IPS-NIHi7 (cell line): ENCODE results near the gene RTL10.

Source experiments
- DNase-seq: peaks from one replicate; pipeline ENCODE4 v3.0.0; 2012; ENCODE audit warnings: mixed read lengths; ENCODE audit errors: extremely low spot score

RTL10 gene

DNA sequence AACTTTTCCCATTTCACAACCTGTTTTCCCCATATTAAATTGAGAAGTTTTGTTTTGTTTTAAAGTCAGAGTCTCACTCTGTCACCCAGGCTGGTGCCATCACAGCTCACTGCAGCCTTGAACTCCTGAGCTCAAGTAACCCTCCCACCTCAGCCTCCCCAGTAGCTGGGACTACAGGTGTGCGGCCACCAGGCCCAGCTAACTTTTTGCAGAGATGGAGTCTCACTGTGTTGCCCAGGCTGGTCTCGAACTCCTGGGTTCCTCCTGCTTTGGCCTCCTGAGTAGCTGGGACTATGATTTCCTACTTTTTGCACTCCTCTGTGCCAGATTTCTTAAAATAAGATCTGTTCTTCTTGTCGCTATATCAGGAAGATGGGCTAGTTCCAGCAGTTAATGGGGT lies 44.9 kb downstream of the RTL10 start:
- no peak for DNase-seq

DNA sequence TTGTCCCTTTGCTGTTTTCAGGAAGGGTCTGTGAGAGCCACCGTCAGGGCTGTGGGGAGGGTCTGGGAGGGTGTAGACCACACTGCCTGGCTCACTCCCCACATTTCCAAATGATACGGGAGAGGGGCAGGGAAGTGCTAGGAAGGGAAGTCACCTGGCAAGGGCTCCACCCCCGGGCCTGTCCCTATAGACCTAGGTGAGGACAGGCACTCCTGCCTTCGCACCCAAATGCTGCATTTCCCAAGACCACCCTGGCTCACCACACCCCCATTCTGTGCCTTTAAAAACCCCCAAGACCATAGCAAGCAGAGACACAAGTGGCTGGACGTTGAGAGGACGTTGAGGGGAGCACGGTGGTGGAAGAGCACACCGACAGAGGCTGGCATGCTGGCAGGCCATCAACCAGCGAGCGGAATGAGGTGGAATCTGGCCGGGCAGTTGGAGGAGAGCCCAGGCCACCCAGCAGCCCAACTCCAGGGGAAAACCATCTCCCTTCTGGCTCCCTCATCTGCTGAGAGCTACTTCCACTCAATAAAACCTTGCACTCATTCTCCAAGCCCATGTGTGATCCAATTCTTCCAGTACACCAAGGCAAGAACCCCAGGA lies 45.7 kb downstream of the RTL10 start:
- DNase-seq = no peak

DNA sequence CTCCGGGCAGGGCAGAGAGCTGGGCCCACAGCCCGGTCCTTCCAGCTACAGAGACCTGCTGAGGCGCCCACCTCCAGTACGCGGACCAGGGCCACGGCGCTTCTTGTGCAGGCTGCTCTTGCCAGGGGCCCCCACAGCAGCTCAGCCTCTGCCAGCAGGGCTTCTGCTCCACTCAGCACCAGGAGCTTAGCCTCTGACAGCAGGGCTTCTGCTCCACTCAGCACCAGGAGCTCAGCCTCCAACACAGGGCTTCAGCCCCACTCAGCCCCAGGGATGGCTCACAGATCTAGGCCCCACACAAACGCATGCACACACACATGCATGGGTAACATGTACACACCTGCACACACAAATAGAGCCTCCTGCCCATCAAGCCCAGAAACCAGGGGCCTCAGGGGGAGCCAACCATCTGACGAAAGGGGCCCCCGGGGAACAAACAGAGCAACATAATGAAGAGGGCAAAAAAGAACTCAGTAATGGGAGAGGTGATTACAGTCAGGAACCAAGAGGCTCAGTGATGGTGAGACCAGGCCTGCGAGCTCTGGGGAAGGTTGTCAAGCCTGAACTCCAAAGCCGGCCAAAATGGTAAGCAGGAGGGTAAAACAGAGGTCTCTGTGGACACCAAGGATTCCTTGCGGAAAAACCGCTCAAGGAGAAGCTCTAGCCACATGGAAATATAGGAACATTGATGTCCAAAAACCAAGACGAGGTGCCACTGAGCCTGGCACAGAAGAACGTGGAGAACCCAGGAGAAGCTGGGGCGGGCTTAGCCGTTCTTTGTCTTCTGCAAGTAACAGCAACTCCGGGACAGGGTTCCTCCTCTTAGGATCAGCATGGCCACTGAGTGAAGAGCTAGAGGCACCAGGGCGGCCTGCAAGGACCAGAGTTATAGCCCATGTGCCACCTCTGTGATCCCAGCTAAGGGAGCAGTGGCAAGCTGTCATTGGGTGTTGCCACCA lies 46.5 kb downstream of the RTL10 start:
- DNase-seq = no peak

DNA sequence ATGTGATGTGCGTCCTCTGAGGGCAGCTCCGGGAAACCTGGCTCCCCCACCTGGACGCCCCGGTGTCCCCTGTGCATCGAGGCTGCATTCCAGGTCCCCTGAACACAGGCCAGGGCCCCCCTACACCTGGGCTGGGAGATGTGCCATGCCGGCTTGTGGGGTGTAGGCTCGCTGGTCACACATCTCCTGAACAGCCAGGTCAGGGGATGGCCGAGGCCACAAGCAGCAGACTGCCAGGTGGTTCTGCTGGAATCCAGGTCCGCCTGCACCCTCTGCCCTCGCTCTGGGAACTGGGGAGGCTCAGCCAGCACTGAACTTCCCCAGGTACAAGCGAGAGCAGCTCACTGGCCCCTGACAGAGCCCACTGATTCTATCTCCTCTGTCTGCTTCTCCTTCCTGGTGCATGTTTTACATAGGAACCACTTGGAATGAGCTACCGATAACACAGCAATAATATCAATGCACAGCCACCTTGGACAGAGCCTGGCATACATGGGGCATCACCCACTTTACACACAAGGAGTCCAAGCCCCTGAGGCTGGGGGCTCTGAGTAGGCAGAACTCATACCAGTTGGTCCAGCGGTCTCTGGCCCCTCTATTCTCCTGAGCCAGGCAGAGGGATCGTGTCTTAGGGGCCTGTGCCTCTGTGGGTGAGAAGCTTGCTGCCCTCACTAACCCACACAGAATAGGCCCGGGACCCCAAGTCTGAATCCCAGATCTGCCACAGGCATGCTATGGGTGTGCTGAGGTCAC lies 47.3 kb downstream of the RTL10 start:
- DNase-seq = no peak

DNA sequence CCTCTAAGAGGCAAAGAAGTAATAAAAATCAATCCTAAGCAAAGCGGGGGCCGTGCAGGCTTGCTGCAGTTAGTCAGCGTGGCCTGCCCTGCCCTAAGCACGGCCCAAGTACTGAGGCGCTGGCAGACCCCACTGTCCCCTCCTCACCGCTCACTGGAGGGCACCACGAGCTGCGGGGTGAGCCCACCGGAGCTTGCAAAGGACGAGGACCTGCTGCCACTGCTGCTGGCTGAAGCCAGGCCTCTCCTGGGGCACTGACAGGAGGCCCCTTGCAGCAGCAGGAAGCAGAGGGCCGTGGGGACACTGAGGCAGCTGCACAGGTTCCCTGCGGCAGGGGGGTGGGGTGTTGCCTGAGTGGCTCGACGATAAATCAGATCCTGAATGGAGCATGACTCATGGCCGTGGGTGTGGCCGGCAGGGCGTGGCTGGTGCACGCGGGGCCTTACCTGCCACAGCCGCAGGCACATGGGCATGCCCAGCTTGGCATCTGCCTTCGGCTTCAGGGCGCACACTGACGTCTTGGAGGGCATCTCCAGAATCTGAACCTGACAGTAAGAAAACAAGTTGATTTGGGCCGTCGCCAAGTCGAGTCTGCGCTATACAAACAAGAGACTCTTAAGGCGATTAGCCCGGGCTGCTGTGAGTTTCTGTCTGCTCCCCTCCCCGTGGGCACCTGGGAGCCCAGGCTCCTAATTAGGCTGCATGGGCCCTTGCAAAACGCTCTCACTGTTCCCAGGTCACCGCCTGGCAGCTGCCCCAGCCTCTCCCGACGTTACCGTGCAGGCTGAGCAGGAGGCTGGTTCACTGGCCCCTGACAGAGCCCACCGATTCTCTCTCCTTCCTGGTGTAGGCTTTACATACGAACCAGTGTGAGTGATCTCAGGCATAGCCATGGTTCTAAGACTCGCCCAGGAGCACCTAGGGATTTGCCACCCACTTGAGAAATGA lies 48.2 kb downstream of the RTL10 start:
- DNase-seq = no peak

DNA sequence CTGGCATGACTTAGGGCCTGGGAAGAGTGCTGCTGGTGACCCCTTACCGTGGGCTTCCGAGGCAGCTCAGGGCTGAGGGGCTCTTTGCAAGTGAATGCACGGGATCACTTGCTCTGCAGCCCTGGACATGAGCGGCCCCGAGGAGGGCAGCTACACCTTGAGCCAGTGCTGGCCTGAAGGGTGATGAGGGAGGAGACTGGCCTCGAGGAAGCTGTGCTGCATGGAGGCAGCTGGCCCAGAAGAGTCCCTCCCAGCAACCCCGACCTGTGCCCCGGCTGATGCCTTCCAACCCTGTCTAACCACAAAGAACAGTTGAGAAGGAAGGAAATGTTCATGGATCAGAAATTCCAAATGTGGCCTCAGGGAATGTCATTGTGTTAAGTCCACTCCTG lies 48.9 kb downstream of the RTL10 start:
- no peak for DNase-seq
